Activated CD4-positive, CD25-positive, alpha-beta regulatory T cell (primary cell): ENCODE results near the gene MMP11.
A peak's percentile ranks its signal among the peaks of the same experiment; 100 is the strongest.

Experiments
- DNase-seq, 4 experiments: peaks; one replicate each; lab custom pipeline; 2025; lab: John Stamatoyannopoulos, UW

MMP11 gene

DNA sequence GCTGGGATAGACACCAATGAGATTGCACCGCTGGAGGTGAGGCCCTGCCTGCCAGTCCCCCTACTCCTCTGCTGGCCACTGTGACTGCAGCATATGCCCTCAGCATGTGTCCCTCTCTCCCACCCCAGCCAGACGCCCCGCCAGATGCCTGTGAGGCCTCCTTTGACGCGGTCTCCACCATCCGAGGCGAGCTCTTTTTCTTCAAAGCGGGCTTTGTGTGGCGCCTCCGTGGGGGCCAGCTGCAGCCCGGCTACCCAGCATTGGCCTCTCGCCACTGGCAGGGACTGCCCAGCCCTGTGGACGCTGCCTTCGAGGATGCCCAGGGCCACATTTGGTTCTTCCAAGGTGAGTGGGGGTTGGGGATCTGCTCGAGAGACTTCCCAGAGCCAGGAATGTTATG lies 8.4 kb downstream of the MMP11 start:
- DNase-seq, result no peak

DNA sequence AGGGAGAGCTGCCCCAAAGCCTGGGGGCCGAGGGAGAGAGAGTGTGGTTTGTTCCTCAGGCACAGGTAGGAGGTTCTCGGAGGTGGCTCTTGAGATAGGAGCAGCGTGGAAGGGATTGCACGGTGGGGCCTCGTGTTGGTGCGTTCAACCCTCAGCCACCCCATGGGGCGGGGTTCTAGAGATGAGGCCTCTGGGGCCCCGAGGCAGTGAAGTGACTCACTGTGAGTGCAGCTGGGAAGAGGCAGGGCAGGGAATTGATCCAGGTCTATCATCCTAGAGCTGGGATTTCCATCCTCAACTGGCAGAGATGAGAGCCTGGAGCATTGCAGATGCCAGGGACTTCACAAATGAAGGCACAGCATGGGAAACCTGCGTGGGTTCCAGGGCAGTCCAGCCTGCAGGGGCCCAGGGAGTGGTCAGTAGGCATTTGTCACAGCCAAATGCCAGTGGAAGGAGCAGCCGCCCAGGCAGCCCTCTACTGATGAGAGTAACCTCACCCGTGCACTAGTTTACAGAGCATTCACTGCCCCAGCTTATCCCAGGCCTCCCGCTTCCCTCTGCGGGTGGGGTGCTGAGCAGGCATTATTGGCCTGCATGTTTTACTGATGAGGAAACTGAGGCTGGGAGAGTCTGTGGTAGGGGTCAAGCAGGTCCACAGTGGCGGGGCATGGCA lies 9.0 kb downstream of the MMP11 start:
- DNase-seq, result no peak

DNA sequence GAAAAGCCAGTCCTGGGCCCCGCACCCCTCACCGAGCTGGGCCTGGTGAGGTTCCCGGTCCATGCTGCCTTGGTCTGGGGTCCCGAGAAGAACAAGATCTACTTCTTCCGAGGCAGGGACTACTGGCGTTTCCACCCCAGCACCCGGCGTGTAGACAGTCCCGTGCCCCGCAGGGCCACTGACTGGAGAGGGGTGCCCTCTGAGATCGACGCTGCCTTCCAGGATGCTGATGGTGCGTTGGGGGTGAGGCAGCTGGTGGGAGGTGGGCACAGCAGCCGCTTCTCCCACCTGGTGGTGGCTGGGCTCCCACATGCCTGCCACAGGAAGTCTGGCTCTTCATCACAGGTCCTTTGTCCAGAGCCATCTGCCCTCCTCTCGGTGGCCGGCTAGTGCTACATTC lies 9.6 kb downstream of the MMP11 start:
- no peak for DNase-seq

DNA sequence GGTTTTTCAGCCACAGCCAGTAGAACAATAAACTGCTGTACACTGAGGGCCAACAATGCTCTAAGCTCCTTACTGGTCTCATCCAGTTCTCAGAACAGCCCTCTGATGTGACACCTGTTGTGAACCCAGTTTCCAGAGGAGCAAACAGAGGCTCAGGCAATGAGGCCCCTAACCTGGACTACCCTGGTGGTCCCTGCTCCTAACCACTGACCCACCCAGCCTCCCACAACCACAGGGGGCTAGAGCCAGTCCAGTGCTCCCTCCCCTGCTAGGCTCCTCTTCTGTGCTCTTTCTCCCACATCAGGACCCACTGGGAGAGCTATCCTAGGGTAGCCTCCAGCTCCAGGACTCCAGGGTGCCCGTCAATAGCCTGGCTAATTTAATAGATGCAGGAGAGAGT lies 10.1 kb downstream of the MMP11 start:
- DNase-seq, result no peak

DNA sequence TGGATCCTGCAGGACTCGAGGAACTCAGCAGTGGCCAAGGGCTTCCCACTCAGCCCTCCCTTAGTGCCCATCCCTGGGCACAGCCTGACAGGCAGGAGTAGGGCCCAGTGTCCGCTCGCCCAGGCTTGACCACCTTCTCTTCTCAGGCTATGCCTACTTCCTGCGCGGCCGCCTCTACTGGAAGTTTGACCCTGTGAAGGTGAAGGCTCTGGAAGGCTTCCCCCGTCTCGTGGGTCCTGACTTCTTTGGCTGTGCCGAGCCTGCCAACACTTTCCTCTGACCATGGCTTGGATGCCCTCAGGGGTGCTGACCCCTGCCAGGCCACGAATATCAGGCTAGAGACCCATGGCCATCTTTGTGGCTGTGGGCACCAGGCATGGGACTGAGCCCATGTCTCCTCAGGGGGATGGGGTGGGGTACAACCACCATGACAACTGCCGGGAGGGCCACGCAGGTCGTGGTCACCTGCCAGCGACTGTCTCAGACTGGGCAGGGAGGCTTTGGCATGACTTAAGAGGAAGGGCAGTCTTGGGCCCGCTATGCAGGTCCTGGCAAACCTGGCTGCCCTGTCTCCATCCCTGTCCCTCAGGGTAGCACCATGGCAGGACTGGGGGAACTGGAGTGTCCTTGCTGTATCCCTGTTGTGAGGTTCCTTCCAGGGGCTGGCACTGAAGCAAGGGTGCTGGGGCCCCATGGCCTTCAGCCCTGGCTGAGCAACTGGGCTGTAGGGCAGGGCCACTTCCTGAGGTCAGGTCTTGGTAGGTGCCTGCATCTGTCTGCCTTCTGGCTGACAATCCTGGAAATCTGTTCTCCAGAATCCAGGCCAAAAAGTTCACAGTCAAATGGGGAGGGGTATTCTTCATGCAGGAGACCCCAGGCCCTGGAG lies 10.9 kb downstream of the MMP11 start:
- DNase-seq, result no peak

DNA sequence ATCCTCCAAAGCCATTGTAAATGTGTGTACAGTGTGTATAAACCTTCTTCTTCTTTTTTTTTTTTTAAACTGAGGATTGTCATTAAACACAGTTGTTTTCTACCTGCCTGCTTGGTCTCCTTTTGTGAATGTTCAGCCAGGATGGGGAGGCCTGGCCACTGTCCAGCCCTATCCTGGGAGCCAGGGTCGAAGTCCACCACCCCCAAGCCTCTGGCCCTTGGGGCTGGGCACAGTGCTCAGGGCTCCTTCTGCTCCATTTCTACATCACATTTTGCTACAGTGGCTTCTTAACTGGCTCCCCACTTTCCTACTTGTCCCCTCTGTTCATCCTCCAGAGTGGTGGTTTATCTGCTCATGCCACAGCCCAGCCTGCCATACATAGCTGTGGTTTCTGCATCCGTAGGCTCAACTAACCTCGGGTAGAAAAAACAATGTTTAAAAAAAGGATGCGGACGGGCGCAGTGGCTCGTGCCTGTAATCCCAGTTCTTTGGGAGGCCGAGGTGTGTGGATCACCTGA lies 11.6 kb downstream of the MMP11 start:
- DNase-seq, result no peak

DNA sequence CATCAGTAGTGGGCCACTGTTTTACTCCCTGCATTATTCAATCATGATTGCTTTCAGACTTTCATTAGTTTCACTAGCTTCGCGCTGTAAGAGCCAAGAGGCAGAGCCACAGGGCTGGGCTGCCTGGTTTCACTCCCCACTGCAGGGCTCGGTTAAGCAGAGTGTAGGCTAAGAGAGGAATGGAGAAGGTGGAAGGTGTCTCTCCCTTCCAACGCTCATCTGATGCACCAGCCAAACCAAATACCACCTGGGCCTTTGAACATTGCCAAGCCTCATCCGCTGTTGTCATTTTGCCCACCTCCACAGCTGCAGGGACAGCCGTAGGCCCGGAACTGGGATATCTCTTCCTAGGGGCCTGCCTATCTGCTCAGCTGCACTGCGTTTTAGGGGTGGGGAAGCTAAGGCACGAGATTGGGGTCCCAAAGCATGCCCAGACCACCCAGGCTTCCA lies 13.6 kb downstream of the MMP11 start:
- no peak for DNase-seq

DNA sequence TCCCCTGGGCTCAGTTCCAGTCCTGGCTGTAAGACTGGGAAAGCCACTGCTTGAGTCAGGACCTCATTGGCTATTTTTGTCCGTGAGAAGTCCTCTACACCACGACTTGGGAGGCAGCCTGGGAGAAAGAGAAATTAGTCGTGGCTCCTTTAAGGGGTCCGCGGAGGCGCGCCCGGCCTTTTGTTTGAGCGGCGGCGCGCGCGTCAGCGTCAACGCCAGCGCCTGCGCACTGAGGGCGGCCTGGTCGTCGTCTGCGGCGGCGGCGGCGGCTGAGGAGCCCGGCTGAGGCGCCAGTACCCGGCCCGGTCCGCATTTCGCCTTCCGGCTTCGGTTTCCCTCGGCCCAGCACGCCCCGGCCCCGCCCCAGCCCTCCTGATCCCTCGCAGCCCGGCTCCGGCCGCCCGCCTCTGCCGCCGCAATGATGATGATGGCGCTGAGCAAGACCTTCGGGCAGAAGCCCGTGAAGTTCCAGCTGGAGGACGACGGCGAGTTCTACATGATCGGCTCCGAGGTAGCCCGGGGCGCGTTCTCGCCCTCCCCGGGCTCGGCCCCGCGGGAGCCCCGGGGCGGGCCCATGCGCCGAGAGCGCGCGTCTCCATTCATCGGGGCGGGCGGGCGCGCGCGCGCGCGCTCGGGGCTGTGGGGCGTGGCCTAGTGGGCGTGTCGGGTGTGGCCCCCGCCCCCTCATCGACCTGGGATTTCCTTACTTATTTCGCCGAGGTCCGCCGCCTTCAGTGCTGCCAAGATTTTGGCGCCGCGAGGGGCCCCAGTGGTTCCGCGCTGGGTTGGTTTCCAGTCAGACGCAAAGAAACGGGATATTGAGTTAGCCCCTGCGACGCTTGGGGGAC lies 14.3 kb downstream of the MMP11 start, which contains the start of gene SMARCB1:
TSS of gene SMARCB1 (plus strand) at position 215 of the 848 bp plus-strand sequence. CDS start at position 419, 204 bp downstream.
- DNase-seq, result peak; percentile 78 to 82 (median 80)

DNA sequence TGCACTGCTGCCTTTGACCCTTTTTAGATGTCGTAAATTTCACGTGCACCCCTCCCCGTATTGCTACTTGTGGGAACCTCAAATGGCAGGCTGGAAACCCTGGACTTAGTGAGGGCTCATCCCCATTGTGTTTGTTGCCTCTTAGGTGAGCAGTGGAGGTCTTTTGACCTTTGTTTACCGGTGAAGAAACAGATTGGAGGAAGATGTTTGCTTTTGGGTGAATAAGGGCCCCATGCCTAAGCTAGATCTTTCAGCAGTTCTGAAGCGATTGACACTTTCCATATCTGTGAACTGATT lies 14.9 kb downstream of the MMP11 start:
- DNase-seq, result no peak

DNA sequence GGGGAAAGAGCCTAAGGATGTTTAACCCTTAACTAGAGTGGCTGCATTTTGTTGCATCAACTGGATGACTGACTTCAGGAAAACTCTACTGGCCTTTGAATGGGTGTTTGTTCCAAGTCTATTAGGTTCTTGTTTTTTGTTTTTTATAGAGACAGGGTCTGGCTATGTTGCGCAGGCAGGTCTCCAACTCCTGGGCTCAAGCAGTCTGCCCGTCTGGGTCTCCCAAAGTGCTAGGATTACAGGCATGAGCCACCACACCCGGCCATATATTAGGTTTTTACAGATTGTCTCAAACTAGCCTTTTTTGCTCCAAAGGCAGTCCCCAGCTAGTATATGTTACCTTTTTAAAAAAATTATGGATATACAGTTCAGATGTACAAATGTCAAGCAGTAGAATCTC lies 15.3 kb downstream of the MMP11 start:
- DNase-seq, result no peak

DNA sequence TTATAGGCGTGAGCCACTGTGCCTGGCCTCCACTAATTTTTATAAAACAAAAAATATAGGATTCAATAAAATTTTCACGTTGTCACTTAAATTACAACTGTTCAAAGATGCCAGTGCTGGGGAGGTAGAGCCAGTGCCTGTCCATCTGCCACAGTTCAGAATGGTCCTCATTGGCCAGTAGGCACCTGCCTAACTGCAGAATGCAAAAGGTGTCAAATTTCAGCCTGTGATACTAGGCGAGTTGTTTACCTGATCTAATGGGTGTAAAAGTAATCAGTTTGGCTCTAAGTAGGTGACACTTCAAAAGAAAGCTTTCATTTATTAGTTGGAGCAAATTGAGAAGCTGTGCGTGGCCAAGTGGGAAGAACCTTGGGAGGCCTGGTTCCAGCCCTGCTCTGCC lies 16.5 kb downstream of the MMP11 start:
- DNase-seq, result no peak

DNA sequence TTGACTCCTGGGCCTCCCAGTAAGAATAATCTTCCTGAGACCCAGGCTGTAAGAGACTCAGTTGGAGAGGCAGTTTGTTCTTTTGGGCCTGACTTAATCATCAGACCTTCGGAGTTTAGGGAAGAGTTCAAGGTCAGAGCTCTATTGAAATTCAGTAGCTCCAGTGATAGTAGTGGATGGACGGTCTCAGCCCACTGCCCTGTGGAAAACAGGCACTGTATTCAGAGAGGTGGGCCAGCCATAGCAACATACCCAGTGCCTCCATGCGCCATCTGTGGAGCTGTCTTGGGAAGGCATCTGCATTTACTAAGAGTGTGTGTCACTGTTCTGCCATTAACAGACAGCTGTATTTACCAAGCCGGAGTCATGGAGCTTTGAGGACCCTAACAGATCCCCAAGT lies 17.0 kb downstream of the MMP11 start:
- no peak for DNase-seq

DNA sequence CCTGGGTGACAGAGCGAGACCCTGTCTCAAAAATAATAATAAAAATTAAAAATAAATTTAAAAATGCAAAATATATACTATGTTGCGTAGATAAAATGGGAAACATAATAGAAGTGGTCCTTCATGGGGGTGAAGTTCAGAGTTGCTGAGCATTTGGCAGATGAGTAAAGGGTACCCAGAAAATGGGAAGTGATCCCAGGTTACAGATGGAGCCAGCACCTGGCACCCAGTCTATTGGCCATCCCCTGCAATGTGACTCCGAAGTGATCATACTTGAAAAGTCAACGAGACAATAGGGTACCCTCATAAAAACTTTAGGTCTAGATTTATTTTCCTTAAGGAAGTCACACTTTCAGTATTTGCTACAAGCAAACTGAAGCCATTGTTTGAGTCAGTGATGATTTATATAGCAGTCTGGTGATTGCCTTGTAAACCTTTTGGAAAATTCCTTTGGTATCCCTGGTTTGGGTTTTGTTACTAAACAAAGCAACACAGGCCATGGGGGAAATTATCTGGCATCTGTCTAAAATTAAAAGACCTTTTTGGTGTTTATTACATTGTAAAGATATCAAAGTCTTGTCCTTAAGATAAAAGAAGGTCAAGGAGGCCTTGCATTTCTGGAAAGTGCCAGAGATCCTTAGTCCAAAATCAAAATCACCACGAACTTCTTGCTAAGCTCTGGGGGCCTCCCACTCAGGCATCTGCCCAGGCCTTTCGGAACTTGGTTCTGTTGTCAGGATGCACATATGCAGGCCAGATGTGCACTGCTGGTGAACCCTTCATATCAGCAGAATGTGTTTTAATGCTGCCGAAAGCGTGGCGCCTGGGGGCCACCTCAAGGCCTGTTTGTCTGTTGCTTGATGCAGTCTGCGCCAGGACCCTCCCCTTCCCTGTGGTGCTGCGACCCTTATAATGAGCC lies 18.4 kb downstream of the MMP11 start:
- no peak for DNase-seq

DNA sequence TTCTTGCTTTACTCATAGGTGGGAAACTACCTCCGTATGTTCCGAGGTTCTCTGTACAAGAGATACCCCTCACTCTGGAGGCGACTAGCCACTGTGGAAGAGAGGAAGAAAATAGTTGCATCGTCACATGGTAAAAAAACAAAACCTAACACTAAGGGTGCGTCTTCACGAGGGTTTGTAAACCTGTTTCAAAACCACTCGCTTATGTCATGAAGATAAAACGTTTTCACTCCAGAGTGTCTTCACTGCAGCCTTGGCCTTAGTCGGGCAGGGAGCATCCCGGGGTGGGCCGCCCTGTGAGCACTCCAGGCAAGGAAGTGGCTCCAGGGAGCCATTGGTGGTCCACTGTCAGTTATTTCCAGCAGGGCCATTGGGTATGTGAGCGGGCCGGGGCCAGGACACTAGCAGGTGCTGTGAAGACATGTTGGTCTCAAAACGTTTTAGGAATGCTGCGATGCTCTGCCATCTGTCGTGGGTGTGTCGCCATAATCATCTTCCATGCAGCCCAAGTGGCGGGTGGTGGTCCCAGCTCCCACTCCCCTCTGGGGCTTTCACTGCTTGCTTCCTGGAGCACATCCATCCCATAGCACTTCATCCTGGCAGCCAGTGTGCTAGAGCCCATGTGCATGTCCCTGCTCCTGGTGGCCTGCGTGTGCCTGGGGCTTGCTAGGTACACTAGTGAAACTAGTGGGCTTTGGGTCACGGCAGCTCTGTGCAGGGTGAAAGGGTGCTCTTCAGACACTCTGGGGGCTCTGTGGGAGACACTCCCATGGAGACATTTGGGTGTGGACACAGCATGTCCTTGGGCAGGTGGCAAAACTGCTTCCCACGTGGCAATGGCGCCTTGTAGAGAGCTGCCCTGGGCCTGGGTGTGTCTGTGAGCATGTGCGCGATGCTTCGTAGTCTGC lies 19.3 kb downstream of the MMP11 start:
- DNase-seq, result no peak

DNA sequence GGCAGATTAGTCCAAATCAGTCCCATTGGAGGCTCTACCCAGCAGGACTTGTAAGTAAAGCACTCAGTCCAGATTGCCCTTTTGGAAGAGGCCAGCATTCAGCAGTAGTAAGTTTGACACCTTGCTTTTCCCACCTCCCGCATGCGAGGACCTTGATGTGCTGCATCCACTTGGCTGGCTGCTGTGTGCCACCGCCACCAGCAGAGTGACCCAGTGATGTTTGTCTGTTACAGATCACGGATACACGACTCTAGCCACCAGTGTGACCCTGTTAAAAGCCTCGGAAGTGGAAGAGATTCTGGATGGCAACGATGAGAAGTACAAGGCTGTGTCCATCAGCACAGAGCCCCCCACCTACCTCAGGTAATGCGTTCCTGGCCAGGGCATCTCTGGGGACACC lies 20.7 kb downstream of the MMP11 start:
- no peak for DNase-seq

DNA sequence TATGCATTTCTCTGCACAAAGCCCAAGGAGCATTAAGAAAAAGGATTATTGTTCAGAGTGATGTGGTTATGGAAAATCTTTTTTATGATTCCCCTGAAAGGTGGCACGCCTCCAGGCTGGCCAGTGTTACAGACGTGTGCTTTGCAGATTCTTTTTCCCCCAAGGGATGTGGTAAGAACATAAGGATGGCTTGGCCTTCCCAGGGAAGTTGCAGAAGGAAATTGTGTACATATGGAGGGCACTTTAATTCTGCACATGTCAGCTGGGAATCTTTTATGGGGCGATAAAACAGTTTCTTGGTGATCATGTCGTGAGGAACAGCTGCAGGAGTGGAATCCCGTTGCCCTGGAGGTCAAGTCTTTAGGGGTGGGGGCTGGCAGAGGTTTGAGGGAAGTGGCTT lies 23.8 kb downstream of the MMP11 start:
- DNase-seq, result no peak

DNA sequence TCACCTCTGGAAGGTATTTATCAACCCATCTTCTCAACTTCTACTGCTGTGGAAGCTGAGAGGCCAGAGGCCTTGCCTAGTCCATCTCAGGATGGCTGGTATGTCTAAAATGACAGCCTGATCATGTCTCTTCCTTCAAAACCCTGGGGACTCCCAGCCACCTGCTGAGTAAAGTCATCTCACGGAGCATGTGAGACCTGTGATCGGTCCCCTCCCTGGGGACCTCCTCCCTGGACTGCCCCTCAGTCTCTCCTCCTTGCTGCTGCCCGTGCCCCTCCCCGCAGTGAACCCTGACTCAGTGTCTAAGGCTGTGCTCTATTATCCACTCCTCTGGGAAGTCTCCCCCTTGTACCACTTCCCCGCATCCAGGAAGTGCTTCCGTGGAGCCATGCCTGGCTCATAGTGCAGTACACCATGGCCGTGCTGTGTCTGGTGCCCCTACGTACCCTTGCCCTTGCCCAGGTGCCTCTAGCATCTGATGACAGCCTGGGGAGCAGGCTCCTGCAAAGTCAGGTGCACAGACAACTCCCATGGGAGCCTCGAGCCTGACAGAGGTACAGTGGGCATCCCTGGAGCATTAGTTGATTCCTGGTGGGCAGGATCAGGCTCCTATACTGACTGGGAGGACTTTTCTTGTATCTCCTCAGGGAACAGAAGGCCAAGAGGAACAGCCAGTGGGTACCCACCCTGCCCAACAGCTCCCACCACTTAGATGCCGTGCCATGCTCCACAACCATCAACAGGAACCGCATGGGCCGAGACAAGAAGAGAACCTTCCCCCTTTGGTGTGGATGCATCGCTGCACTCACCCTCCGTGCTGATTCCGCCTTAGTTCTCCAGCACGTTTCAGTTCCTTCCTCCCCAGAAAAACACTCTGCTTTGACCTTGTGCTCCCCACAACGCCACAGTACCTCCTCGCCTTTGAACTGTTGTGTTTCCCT lies 27.9 kb downstream of the MMP11 start:
- no peak for DNase-seq

DNA sequence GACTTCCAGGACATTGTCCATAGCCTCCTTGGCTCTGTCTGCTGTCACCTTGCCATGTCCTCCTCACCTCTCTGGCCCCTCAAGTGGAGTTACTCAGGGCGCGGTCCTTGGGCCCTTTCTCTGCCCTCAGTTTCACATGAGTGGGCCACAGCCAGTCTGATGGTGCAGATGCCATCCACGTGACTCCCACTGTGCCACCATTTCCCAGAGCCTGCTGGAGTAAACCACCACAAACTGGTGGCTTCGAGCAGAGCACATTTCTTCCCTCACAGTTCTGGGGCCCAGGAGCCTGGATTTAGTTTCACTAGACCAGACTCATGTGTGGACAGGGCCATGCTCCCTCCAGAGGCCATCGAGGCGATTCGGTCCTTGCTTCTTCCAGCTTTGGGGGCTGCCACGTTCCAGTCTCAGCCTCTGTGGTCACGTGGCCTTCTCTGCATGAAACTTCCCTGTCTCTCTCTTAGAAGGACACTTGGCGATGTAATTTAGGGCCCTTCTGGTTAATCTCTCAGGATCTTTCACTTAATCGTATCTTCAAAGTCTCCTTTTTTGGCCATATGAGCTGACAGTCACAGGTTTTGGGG lies 28.7 kb downstream of the MMP11 start:
- no peak for DNase-seq
